GM21717 (cell line): ENCODE data around the gene ADGRG2.
"Not testable (repeated sequence)": the region's sequence is repeated elsewhere in the genome, so short reads cannot be mapped to it uniquely, and the experiment has no call there.

Experiments used
- ATAC-seq: cut with Tn5 transposase; IDR thresholded peaks from one replicate; pipeline ENCODE4 v1.9.1; 2021; ENCODE audit warnings: mild to moderate bottlenecking, moderate library complexity; ENCODE audit not compliant: unreplicated experiment

Gene ADGRG2

DNA sequence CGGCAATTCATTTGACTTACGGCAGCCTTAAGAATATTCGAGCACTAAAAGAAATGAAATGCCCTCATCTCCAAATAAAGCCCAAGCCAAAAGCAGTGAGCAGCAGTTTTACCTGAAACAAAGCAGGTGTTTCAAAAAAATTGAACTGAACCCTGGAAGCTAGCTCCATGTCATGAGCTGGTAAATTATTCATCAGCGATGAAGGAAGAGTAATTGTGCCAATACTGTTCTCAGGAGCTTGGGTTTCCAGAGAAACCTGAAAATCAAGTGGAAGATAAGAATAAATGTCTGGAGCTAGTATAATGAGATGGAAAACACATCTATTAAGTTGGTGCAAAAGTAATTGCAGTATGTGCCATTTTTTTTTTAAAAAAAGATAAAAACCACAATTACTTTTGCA, 114.4 kb downstream of the ADGRG2 start:
- ATAC-seq, result no peak

DNA sequence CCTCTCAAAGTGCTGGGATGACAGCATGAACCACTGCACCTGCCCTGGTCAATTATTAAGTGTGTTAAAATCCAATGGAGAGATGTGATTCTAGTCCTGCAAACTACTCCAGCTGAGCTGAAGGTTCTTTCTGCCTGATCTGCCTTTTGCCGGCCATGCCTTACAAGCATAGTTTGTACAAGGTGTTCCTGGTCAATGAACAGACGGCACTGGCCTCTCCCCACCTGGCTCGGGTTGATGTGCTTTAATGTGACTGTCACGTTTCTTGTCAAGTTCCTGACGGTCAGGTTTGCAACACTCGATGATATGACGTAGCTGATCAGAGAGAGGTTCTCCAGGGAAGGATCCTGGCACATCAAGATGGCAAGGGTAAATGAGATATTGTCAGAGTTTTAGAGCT, 115.3 kb downstream of the ADGRG2 start:
- ATAC-seq, result no peak

DNA sequence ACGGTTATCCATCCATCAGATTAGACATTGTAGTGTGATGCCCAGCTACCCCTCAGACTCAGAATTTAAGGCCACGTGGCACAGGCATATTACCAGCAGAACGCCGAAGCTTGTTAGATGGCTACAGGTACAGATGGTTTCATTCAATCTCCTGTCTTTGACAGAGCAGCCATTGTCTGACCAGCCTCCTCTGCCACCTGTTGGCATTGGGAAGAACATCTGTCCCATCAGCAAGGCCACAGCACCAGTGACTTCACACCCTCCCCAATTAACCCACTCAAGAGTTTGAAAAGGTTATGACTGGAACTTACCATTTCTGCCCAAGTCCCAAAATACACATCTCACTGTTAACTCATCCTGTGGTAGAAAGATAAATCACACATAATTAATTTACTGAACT, 116.4 kb downstream of the ADGRG2 start:
- ATAC-seq, result no peak

- ATAC-seq, result no peak
These were observed 118.5 kb downstream of the ADGRG2 start for GRCh38 chrX:19003756-19004155.

DNA sequence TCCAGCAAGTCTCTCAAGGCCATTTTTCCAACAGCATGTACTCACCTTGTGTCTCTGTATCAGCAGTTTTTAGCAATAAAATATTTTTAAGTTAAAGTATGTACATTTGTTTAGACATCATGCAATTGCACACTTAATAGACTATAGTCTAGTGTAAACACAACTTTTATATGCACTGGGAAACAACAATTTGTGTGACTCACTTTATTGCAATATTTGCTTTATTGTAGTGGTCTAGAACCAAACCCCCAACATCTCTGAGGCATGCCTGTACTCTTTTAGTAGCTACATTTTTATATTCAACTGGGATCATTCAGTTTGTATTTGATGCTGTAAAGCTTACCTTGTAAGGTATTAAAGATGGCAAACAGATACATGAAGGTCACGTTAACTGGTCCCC, 123.6 kb downstream of the ADGRG2 start:
- no peak for ATAC-seq

GRCh38 chrX:18997916-18998315, 124.4 kb downstream of the ADGRG2 start:
- ATAC-seq, result no peak

- ATAC-seq, result no peak
These were observed 125.7 kb downstream of the ADGRG2 start for GRCh38 chrX:18996536-18996935.

GRCh38 chrX:18995221-18995620, 127.0 kb downstream of the ADGRG2 start:
- ATAC-seq, result no peak

DNA sequence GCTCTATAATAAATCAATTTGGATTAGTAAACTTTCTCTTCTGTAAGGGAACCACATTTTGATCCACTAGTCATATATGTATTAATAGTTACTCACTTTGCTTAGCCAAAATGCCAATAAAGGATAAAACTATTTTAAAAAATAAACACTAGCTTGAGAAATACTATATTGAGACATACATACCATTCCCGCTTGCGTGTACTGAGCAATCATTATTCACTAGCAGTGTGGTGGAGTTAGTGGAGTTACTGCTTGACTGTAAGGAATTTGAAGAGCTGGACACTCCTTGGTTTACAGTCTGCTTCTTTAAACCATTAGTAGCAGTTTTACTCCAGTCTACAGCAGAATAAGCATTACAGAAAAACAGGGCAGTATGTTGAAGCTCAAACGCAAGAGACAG, 127.6 kb downstream of the ADGRG2 start:
- ATAC-seq, result no peak

DNA sequence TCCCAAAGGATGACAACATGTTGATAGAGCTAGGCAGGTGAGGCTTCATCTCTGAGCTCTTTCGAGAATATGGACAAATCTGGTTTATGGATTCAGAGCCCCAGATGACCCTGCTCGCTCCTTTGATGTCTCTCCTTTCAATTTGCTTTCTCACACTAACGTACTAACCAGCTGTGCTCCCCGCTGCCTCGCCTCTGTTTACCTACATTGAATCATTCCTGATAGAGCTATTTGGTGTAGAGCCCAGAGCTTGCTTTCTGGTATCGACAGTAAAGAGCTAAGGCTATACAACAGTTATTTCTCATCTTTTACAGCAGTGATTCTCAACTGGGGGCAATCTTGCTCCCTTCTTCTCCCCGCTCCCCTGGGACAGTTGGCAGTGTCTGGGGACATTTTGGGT, 129.4 kb downstream of the ADGRG2 start:
- ATAC-seq, result no peak

DNA sequence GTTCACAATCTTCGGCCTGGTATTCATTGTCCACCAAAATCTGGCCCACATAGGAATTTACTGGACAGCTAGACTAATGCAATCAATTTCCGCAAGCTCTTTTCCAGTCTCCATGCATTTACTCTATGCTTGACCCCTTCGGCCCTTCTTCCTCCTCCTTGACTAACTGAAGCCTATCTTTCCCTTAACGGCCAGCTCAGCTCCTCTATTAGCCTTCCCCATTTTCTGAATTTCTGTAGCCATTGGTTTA, 137.2 kb downstream of the ADGRG2 start:
- ATAC-seq, result no peak

DNA sequence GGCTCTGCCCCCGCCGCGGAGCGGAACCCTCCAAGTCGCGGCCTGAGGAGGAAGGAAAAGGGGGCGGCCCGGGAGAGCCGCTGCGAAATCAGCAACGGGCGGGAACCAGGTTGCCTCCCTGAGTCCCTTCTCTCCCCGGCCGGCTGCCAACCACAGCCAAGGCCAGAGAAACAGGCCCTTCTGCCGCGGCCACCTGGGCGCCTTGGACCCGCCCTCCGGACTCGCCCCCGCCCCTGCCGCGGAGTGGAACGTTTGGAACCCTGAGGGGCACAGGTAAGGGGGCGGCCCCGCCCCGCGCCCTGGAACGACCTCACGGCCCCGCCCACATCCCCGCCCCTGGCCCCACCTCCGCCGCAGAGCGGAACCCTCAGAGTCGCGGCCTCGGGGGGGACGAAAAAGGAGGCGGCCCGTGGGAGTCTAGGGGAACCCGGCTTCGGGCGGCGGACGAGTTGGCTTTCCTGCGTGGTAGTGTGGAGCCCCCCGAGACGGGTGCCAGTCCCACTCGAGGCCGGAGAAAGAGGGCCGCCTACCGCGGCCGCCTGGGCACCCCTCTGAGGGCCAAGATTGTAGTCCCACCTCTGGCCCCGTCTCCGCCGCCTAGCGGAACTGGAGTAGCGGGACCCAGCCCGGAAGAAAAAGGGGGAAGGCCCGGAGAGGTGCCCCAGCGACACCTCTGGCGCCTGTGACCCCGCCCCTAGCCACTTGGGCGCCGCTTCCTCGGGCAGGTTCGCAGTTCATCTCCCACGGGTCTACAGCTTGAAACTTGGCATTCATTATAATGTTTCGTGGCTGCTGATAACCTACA, 137.7 kb downstream of the ADGRG2 start:
- peak; percentile 83 for ATAC-seq

- peak; percentile 53 for ATAC-seq
These were observed 138.4 kb downstream of the ADGRG2 start, which contains the start of gene PHKA2 for GRCh38 chrX:18983666-18984380. TSS of gene PHKA2 (minus strand) at chrX:18984114. CDS start at chrX:18983932, 182 bp downstream.

- no peak for ATAC-seq
These were observed 141.0 kb downstream of the ADGRG2 start for GRCh38 chrX:18981124-18981807.

DNA sequence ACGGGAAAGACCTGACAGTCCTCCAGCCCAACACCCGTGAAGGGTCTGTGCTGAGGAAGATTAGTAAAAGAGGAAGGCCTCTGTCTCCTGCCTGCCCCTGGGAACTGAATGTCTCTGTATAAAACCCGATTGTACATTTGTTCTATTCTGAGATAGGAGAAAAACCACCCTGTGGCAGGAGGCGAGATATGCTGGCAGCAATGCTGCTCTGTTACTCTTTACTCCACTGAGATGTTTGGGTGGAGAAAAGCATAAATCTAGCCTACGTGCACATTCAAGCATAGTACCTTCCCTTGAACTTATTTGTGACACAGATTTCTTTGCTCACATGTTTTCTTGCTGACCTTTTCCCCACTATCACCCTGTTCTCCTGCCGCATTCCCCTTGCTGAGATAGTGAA, 142.0 kb downstream of the ADGRG2 start:
- not testable (repeated sequence) for ATAC-seq

- ATAC-seq, result no peak
These were observed 147.3 kb downstream of the ADGRG2 start for GRCh38 chrX:18974993-18975392.

DNA sequence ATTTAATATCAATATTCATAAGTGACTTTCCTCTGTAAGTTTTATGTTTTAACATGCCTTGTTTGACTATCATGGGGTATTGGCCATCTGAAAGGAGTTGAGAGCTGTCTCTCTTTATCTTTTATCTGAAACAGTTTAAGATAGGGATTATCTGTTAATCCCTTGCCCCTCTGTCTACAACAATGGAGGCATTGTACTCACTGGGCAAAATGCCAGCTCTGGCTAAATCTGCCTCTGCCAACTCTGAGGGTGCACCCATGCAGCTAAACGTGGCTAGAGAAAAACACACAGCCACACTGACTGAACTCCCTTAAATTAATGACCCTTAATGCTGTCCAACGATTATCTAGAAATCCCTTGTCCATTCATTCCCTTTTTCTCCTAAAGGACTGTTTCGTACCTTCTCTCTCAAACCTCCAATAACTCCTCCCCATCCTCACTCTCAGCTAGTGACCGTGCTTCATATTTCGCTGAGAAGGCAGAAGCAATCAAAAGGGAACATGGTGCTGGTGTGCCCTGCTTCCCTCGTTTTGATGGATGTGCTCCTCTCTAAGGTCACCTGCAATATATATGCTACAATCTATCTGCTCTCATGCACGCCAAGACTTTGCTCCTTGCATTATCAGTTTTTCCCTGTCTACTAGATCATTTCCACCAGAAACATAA, 148.6 kb downstream of the ADGRG2 start:
- ATAC-seq, result no peak

DNA sequence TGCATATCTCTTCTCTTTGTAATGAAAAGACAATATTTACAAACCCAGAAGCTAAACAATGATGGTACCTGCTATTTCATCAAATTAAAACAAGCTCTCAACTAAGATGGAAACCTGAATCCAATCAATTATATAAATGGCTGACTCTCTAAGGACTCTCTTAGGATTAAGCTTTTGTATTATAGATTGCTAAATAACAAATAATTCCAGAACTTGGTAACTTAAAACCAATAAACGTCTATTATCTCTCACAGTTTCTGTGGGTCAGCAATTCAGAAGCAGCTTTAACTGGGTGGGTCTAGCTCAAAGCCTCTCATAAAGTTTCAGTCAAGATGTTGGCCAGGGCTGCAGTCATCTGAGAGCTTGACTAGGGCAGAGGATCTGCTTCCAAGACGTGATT, 150.8 kb downstream of the ADGRG2 start:
- no peak for ATAC-seq

- no peak for ATAC-seq
These were observed 151.8 kb downstream of the ADGRG2 start for GRCh38 chrX:18970465-18970864.

GRCh38 chrX:18966624-18967023, 155.6 kb downstream of the ADGRG2 start:
- no peak for ATAC-seq

GRCh38 chrX:18964901-18965300, 157.4 kb downstream of the ADGRG2 start:
- no peak for ATAC-seq
